Fibroblast of villous mesenchyme (primary cell): ENCODE measurements around the gene GATD1. TPM values are rescaled to one million over a fixed set of nuclear protein-coding genes. Genes with fewer than 3 reads are reported as not detected.

ENCODE experiments used
- DNase-seq: peaks from one replicate; pipeline ENCODE4 v3.0.0-alpha.2; 2010; ENCODE audit warnings: low read depth
- H3K4me3 ChIP-seq: 2 replicates; pipeline ENCODE4 v1.5.1; 2011; ENCODE audit warnings: low read depth, mild to moderate bottlenecking, low read length
- total RNA-seq: library from RNA; depleted of rRNA; stranded (reverse); fragments of >200 nt; gene quantifications from 2 replicates; pipeline ENCODE4 v1.2.3, GENCODE V29; 2012
- TF ChIP-seq, protein P1 (sequence below): IDR thresholded peaks from 2 replicates; pipeline ENCODE4 v1.5.1; 2012; ENCODE audit warnings: low read depth, mild to moderate bottlenecking, low read length; ENCODE audit not compliant: insufficient read depth

Gene GATD1
- total RNA-seq, 1 donor, result 26.3 TPM

DNA sequence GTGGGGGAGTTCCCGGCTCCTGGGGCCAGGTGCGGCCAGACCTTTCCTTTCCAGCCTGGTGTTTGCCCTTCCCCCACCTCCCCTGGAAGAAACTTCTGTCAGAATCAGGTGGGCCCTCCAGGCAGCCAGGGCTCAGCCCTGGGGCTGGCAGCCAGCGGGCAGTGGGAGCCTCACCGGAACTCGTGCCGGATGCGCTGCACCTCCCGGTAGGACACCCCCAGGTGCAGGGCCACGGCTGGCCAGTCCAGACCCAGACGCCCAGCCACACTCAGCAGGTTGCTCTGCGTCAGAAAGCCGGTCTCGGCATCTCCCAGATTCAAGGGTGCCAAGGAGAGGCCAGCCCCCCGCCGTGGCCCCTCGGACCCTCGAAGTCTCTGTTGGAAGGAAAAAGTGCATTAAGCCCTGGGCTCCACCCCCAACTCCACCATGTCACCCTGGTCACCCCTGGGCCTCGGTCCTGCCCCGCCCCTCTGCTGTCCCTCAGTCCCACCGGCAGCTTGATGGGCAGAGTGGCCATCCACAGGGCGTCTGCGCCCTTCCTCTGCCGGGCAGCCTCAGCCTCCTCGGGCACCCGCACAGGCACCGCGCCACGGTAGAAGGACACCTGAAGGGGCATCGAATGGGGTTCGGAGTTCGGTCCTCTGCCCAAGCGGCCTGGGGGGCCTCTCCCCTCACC lies 22.5 kb upstream of the GATD1 start:
- no peak overlapping the region for H3K4me3 ChIP-seq
- DNase-seq, result no peak
- TF ChIP-seq, protein P1, sequence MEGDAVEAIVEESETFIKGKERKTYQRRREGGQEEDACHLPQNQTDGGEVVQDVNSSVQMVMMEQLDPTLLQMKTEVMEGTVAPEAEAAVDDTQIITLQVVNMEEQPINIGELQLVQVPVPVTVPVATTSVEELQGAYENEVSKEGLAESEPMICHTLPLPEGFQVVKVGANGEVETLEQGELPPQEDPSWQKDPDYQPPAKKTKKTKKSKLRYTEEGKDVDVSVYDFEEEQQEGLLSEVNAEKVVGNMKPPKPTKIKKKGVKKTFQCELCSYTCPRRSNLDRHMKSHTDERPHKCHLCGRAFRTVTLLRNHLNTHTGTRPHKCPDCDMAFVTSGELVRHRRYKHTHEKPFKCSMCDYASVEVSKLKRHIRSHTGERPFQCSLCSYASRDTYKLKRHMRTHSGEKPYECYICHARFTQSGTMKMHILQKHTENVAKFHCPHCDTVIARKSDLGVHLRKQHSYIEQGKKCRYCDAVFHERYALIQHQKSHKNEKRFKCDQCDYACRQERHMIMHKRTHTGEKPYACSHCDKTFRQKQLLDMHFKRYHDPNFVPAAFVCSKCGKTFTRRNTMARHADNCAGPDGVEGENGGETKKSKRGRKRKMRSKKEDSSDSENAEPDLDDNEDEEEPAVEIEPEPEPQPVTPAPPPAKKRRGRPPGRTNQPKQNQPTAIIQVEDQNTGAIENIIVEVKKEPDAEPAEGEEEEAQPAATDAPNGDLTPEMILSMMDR, result no peak

DNA sequence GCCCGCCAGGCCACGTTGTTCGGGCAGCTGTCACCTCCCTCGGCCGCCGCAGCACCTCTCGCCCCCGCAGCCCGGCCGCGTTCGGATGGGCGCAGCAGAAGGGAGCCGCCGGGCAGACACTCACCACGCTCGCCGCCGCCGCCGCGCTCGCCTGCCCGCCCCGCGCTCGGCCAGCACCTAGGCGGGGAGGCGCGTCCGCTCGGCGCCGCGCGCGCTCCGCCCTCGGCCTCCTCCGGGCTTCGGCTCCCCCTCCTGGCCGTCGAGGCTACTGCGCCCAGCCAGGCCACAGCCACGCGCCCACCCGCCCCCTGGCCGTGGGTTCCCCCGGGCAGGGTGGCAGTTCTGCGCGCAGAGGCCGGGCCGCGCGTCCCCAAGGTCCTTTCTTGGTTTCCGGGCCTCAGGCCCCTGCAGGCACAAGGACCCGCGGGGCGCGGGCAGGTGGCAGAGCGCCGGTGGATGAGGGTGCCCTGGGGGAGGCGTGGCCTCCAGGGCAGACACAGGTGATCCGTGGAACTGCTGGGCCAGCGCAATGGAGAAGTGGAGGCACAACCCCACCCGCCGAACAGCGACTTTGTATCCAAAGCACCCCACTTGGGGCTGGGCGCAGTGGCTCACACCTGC lies 20.9 kb upstream of the GATD1 start, which contains the start of gene SLC25A22:
Gene SLC25A22 (minus strand): TSS at position 189 of the 621 bp plus-strand sequence. CDS start 3,275 bp downstream, outside the sequence.
- peak; percentile 71 for DNase-seq
- peak within 1 kb of the TSS; percentile 74 for H3K4me3 ChIP-seq
- TF ChIP-seq, protein P1, result peak; percentile 65

DNA sequence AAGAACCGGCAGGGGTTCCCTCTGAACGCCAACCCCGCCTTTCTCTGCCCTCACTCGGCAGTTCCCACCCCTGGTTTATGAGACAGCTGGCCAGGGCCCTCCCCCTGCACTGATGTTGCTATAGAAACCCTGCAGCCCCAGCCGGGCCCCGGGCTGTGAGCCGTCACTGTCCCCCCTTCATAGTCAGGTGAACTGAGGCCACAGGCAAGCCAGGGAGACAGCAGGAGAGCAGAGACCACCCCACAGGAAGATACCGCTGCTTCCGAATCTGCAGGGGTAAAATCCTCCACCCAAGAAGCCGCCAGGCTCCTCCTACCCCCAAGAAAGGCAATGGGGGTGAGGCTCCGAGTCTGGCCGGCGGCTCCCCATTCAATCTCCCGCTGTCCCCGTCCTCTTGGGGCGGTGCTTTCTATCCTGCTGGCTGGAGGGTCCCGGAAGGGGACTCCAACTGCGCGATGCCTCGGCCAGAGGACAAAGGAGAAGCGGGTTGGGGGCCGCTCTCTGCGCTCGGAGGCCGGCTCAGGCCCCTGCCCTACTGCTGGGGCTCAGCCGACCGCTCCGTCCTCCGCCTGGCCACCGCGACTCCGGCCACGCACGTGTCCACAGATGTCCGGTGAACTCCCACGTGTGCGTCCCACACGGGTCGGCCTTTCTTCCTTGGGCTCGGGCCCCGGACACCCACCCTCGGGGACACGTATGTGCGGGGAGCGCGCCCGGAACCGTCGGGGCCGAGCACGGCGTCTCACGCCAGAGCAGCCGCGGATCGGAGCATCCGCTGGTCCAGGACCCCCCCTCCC lies 20.2 kb upstream of the GATD1 start:
- peak; percentile 91 for DNase-seq
- H3K4me3 ChIP-seq, result peak overlapping the region; percentile 74
- TF ChIP-seq, protein P1, result no peak

- TF ChIP-seq, protein P1, result no peak
- H3K4me3 ChIP-seq, result peak overlapping the region; percentile 74
- DNase-seq, result no peak
These were observed 19.4 kb upstream of the GATD1 start for GRCh38 chr11:796565-797295.

DNA sequence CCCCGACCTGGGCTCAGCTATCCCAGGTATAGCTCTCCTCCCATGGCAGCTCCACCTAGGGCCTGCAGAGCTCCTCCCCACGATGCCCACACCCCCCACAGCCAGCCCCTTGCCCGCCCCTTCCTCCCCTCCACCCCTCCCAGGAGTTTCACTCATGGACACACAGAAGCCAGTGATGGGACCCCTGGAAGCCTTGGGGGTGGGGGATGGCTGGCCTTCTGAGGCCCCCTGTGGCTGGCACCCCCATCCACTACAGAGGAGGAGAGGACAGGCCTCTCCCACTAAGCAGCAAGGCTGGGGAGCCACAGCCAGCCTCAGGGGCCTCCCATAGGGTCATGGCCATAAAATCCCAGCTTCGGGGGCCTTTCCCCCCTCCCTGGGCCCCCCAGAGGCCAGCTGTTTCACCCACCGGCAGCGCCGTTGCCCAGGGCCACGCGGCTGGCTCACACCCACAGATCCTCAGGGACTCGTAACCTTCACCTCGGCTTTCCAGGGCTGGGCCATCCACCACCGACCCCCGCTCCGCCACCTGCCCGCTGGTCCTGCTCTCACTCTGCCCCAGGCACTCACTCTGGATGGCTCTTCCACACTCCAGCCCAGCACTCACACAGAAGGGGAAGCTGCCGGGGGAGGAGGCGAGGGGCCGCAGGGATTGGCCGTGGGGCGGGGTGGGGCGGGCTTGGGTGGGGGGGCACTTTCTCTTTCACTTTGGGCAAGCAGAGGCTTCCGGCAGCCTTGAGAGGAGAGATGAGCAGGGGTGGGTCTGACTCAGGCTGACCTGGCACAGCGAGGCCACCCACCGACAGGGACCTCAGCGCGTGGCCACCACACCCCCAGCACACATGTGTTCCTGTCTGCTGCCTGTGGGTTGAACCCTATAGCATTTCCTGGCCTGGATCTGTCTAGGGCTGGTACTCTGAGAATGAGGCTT lies 18.6 kb upstream of the GATD1 start:
- H3K4me3 ChIP-seq, result peak overlapping the region; percentile 74
- DNase-seq, result peak; percentile 89
- TF ChIP-seq, protein P1, result no peak
